Mammary epithelial cell (primary cell): Measurements from ENCODE around the gene MAML2.

Experiments used
- CTCF ChIP-seq, 2 donors: IDR thresholded peaks in 1 of 2; conservative IDR thresholded peaks in 1 of 2; 2 replicates each; pipeline ENCODE4 v1.5.1; 2011 to 2012; ENCODE audit warnings: inconsistent platforms in 2 of 2, low read length in 2 of 2, mild to moderate bottlenecking in 2 of 2, control low read depth in 1 of 2, low read depth in 1 of 2; ENCODE audit not compliant: insufficient read depth in 1 of 2; ENCODE audit errors: extremely low read depth in 1 of 2
- EZH2 ChIP-seq: IDR thresholded peaks from 2 replicates; pipeline ENCODE4 v1.6.1; 2012; ENCODE audit warnings: low read length, inconsistent platforms, borderline replicate concordance

- TF ChIP-seq EZH2 (no peak), CTCF (conservative IDR thresholded peaks at IDR 0.05 in 1 of 2, IDR thresholded peaks at IDR 0.05 in 1 of 2; ENCODE audit: extremely low read depth in 1 of 2, insufficient read depth in 1 of 2, low read depth in 1 of 2, low read length in 2 of 2) (no peak)
These were observed 353.2 kb downstream of the MAML2 start for GRCh38 chr11:95989780-95990179.
